ENCODE data around the gene MDFIC.

Gene MDFIC

GRCh38 chr7:114997487-114998404 lies 75.9 kb downstream of the MDFIC start:
- Histone ChIP-seq H3K27me3 (ENCODE audit: low read depth, low read length) (no peaks in the 10 kb centered on the region), H3K36me3 (ENCODE audit: control insufficient read depth in 1 of 2, insufficient read depth in 2 of 2, low read length in 2 of 2) (no peaks in the 10 kb centered on the region), H3K4me3 (ENCODE audit: low read depth in 1 of 2, low read length in 2 of 2) (no peak overlapping the region), H3K9me3 (ENCODE audit: control insufficient read depth in 1 of 2, low read length in 2 of 2) (no peaks in the 10 kb centered on the region), H3K4me1 (ENCODE audit: control insufficient read depth in 1 of 2, insufficient read depth in 2 of 2, low read length in 2 of 2) (no peaks in the 10 kb centered on the region), H3K27ac (ENCODE audit: low read length) (no peak overlapping the region)

- Histone ChIP-seq H3K27ac (ENCODE audit: low read length) (no peak overlapping the region), H3K9me3 (ENCODE audit: control insufficient read depth in 1 of 2, low read length in 2 of 2) (no peaks in the 10 kb centered on the region), H3K27me3 (ENCODE audit: low read depth, low read length) (no peaks in the 10 kb centered on the region), H3K4me3 (ENCODE audit: low read depth in 1 of 2, low read length in 2 of 2) (no peak overlapping the region), H3K36me3 (ENCODE audit: control insufficient read depth in 1 of 2, insufficient read depth in 2 of 2, low read length in 2 of 2) (no peaks in the 10 kb centered on the region), H3K4me1 (ENCODE audit: control insufficient read depth in 1 of 2, insufficient read depth in 2 of 2, low read length in 2 of 2) (peaks cover 8 to 11% of the 10 kb centered on the region in 2 donors)
Measured at GRCh38 chr7:115004121-115004520, 82.2 kb downstream of the MDFIC start.

DNA sequence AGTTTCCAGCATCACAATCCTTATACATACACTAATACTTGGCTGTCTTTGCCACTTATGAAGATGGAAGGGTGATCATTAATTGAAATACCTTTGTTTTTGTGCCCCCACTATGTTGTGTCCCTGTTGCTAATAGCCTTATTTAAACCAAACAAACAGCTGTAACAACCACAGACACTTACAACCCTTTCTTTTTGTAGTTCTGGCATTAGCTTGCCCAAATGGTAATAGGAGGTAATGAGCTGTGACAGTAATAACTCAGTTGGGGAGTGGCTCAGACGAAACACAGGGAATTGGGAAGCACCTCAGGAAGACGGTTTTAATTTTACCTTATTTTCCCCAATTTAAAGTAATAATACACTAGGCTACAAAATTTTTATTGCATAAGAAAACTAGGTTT lies 83.4 kb downstream of the MDFIC start:
- no peaks in the 10 kb centered on the region for H3K36me3 ChIP-seq (ENCODE audit: control insufficient read depth in 1 of 2, insufficient read depth in 2 of 2, low read length in 2 of 2)
- peaks cover 12 to 18% of the 10 kb centered on the region in 2 donors for H3K4me1 ChIP-seq (ENCODE audit: control insufficient read depth in 1 of 2, insufficient read depth in 2 of 2, low read length in 2 of 2)
- no peaks in the 10 kb centered on the region for H3K9me3 ChIP-seq (ENCODE audit: control insufficient read depth in 1 of 2, low read length in 2 of 2)
- no peaks in the 10 kb centered on the region for H3K27me3 ChIP-seq (ENCODE audit: low read depth, low read length)
- no peak overlapping the region for H3K4me3 ChIP-seq (ENCODE audit: low read depth in 1 of 2, low read length in 2 of 2)
- no peak overlapping the region for H3K27ac ChIP-seq (ENCODE audit: low read length)

DNA sequence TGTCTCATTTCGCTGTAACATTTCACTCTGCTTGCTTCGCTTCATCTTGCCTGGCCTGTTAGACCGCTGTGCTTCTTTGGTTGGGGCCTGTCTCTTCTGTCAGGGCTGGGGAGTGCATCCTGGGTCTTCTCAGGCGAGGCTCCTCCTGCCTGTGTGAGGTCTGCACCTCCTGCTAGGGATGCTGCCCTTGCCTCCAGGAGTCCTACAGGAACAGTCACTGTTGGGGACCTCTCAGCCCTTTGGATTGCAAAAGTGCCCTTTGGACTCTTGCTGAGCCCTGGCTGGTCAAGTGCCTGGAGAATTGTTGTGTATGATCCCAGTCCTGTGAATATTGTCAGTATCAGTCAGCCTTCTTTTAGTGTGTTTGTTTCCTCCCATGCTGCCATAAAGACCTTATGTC lies 84.1 kb downstream of the MDFIC start:
- H3K36me3 ChIP-seq (ENCODE audit: control insufficient read depth in 1 of 2, insufficient read depth in 2 of 2, low read length in 2 of 2), result no peaks in the 10 kb centered on the region

GRCh38 chr7:115007751-115008150 lies 85.9 kb downstream of the MDFIC start:
- peaks cover 12 to 18% of the 10 kb centered on the region in 2 donors for H3K4me1 ChIP-seq (ENCODE audit: control insufficient read depth in 1 of 2, insufficient read depth in 2 of 2, low read length in 2 of 2)

More for the DNA sequence above, 84.1 kb downstream of the MDFIC start:
- Histone ChIP-seq H3K4me3 (ENCODE audit: low read depth in 1 of 2, low read length in 2 of 2) (no peak overlapping the region), H3K27me3 (ENCODE audit: low read depth, low read length) (no peaks in the 10 kb centered on the region), H3K27ac (ENCODE audit: low read length) (no peak overlapping the region), H3K4me1 (ENCODE audit: control insufficient read depth in 1 of 2, insufficient read depth in 2 of 2, low read length in 2 of 2) (peaks cover 12 to 18% of the 10 kb centered on the region in 2 donors), H3K9me3 (ENCODE audit: control insufficient read depth in 1 of 2, low read length in 2 of 2) (no peaks in the 10 kb centered on the region)

GRCh38 chr7:115008465-115009114 lies 86.7 kb downstream of the MDFIC start:
- Histone ChIP-seq H3K27me3 (ENCODE audit: low read depth, low read length) (no peaks in the 10 kb centered on the region), H3K4me1 (ENCODE audit: control insufficient read depth in 1 of 2, insufficient read depth in 2 of 2, low read length in 2 of 2) (peaks cover 12 to 18% of the 10 kb centered on the region in 2 donors), H3K9me3 (ENCODE audit: control insufficient read depth in 1 of 2, low read length in 2 of 2) (no peaks in the 10 kb centered on the region), H3K4me3 (ENCODE audit: low read depth in 1 of 2, low read length in 2 of 2) (no peak overlapping the region), H3K36me3 (ENCODE audit: control insufficient read depth in 1 of 2, insufficient read depth in 2 of 2, low read length in 2 of 2) (no peaks in the 10 kb centered on the region), H3K27ac (ENCODE audit: low read length) (peak overlapping the region; percentile 54)

More at GRCh38 chr7:115007751-115008150, 85.9 kb downstream of the MDFIC start:
- Histone ChIP-seq H3K9me3 (ENCODE audit: control insufficient read depth in 1 of 2, low read length in 2 of 2) (no peaks in the 10 kb centered on the region), H3K27me3 (ENCODE audit: low read depth, low read length) (no peaks in the 10 kb centered on the region), H3K36me3 (ENCODE audit: control insufficient read depth in 1 of 2, insufficient read depth in 2 of 2, low read length in 2 of 2) (no peaks in the 10 kb centered on the region), H3K27ac (ENCODE audit: low read length) (no peak overlapping the region), H3K4me3 (ENCODE audit: low read depth in 1 of 2, low read length in 2 of 2) (no peak overlapping the region)

DNA sequence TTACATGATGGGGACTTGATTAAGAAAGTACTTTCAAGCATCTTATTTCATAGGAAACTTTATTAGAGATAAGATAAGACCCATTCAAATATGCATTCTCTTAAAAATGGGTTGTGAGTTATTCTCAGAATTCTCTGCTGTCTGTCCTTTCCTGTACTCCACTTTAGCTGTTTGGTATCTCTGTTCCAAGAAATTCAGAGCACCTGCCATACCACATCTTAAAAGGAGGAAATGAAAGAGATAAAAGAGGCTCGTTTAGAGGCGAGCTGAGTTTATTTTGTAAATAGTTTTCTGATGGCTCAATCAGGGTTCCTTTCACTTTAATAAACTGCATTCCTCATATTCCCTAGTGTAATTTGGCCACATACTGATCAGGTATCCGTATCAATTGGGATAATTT lies 87.2 kb downstream of the MDFIC start:
- Histone ChIP-seq H3K4me1 (ENCODE audit: control insufficient read depth in 1 of 2, insufficient read depth in 2 of 2, low read length in 2 of 2) (peaks cover 12 to 18% of the 10 kb centered on the region in 2 donors), H3K36me3 (ENCODE audit: control insufficient read depth in 1 of 2, insufficient read depth in 2 of 2, low read length in 2 of 2) (no peaks in the 10 kb centered on the region), H3K27ac (ENCODE audit: low read length) (peak overlapping the region; percentile 54), H3K27me3 (ENCODE audit: low read depth, low read length) (no peaks in the 10 kb centered on the region), H3K9me3 (ENCODE audit: control insufficient read depth in 1 of 2, low read length in 2 of 2) (no peaks in the 10 kb centered on the region), H3K4me3 (ENCODE audit: low read depth in 1 of 2, low read length in 2 of 2) (no peak overlapping the region)

- H3K9me3 ChIP-seq (ENCODE audit: control insufficient read depth in 1 of 2, low read length in 2 of 2), result no peaks in the 10 kb centered on the region
- H3K27ac ChIP-seq (ENCODE audit: low read length), result peak overlapping the region; percentile 10
- no peaks in the 10 kb centered on the region for H3K36me3 ChIP-seq (ENCODE audit: control insufficient read depth in 1 of 2, insufficient read depth in 2 of 2, low read length in 2 of 2)
- H3K27me3 ChIP-seq (ENCODE audit: low read depth, low read length), result no peaks in the 10 kb centered on the region
- H3K4me1 ChIP-seq (ENCODE audit: control insufficient read depth in 1 of 2, insufficient read depth in 2 of 2, low read length in 2 of 2), result peaks cover 12 to 18% of the 10 kb centered on the region in 2 donors
- H3K4me3 ChIP-seq (ENCODE audit: low read depth in 1 of 2, low read length in 2 of 2), result no peak overlapping the region
Measured at GRCh38 chr7:115009736-115010440, 88.0 kb downstream of the MDFIC start.

- Histone ChIP-seq H3K9me3 (ENCODE audit: control insufficient read depth in 1 of 2, low read length in 2 of 2) (no peaks in the 10 kb centered on the region), H3K4me1 (ENCODE audit: control insufficient read depth in 1 of 2, insufficient read depth in 2 of 2, low read length in 2 of 2) (peaks cover 12 to 18% of the 10 kb centered on the region in 2 donors), H3K27ac (ENCODE audit: low read length) (no peak overlapping the region), H3K36me3 (ENCODE audit: control insufficient read depth in 1 of 2, insufficient read depth in 2 of 2, low read length in 2 of 2) (peaks cover 0 to under 1% of the 10 kb centered on the region in 2 donors), H3K4me3 (ENCODE audit: low read depth in 1 of 2, low read length in 2 of 2) (no peak overlapping the region), H3K27me3 (ENCODE audit: low read depth, low read length) (no peaks in the 10 kb centered on the region)
Measured at GRCh38 chr7:115010441-115010820, 88.5 kb downstream of the MDFIC start.

DNA sequence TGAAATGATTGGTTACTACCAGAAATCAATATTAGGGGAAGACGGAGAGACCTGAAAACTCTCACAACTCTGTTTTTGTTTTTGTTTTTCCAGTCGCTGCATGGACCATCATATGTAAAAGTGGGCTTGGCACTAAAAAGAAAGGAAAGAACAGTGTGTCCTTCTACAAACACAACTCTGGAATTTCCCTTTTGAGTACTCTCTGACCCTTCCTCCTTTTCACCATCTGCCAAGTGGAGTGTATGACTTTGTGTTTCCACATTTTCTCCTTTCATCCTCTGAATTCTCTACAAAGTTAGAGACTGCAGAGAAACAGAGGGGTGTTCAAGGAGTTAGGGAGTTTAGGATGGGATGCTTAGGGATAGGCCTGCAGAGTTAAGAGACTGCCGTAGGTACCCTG lies 92.0 kb downstream of the MDFIC start:
- Histone ChIP-seq H3K36me3 (ENCODE audit: control insufficient read depth in 1 of 2, insufficient read depth in 2 of 2, low read length in 2 of 2) (peaks cover 0 to 5% of the 10 kb centered on the region in 2 donors), H3K9me3 (ENCODE audit: control insufficient read depth in 1 of 2, low read length in 2 of 2) (no peaks in the 10 kb centered on the region), H3K4me3 (ENCODE audit: low read depth in 1 of 2, low read length in 2 of 2) (no peak overlapping the region), H3K4me1 (ENCODE audit: control insufficient read depth in 1 of 2, insufficient read depth in 2 of 2, low read length in 2 of 2) (peaks cover 3 to 11% of the 10 kb centered on the region in 2 donors), H3K27ac (ENCODE audit: low read length) (no peak overlapping the region), H3K27me3 (ENCODE audit: low read depth, low read length) (no peaks in the 10 kb centered on the region)

DNA sequence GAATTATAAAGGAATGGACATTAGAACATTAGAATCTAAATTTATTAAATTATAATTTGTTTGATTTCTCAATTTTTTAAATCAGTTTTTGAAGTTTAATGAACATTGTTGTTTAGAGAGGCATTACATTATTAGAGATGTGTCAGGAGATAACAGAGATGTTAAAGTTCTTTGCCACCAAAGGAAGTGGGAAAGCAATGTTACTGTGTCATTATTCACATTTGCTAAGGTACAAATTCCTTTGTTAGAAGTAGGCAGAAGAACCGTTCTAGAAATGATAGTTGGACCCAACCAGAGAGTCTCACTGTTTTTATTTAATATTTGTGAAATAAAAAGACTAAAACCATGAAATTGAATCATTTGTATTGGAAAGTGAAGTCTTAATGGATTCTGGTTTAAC lies 92.9 kb downstream of the MDFIC start:
- no peaks in the 10 kb centered on the region for H3K9me3 ChIP-seq (ENCODE audit: control insufficient read depth in 1 of 2, low read length in 2 of 2)
- H3K4me3 ChIP-seq (ENCODE audit: low read depth in 1 of 2, low read length in 2 of 2), result no peak overlapping the region
- peaks cover 0 to 5% of the 10 kb centered on the region in 2 donors for H3K36me3 ChIP-seq (ENCODE audit: control insufficient read depth in 1 of 2, insufficient read depth in 2 of 2, low read length in 2 of 2)
- no peaks in the 10 kb centered on the region for H3K27me3 ChIP-seq (ENCODE audit: low read depth, low read length)
- no peak overlapping the region for H3K27ac ChIP-seq (ENCODE audit: low read length)
- H3K4me1 ChIP-seq (ENCODE audit: control insufficient read depth in 1 of 2, insufficient read depth in 2 of 2, low read length in 2 of 2), result peaks cover 0 to 2% of the 10 kb centered on the region in 2 donors
